Epithelial cell of esophagus (primary cell): ENCODE data around the gene SCN1A.
"Not testable (repeated sequence)": the region's sequence is repeated elsewhere in the genome, so short reads cannot be mapped to it uniquely, and the experiment has no call there.

Source experiments
- DNase-seq: peaks from one replicate; pipeline ENCODE4 v3.0.0; 2010; ENCODE audit warnings: low read depth
- H3K4me3 ChIP-seq: 2 replicates; pipeline ENCODE4 v1.5.1; 2011; ENCODE audit warnings: mild to moderate bottlenecking, low read length, control low read depth
- CTCF ChIP-seq: IDR thresholded peaks from 2 replicates; pipeline ENCODE4 v1.5.1; 2011; ENCODE audit warnings: low read depth, mild to moderate bottlenecking, low read length, control low read depth, inconsistent platforms; ENCODE audit not compliant: insufficient read depth; ENCODE audit errors: missing control alignments

SCN1A gene

GRCh38 chr2:166104084-166104483, 23.7 kb downstream of the SCN1A start:
- DNase-seq: no peak
- H3K4me3 ChIP-seq: no peak overlapping the region
- no peak for TF ChIP-seq CTCF

GRCh38 chr2:166103277-166103676, 24.5 kb downstream of the SCN1A start:
- H3K4me3 ChIP-seq, DNase-seq: not testable (repeated sequence)

- TF ChIP-seq CTCF: no peak
- no peak for DNase-seq
- no peak overlapping the region for H3K4me3 ChIP-seq
Observed at GRCh38 chr2:166094325-166094724, 33.5 kb downstream of the SCN1A start.

- DNase-seq: peak; percentile 45
- TF ChIP-seq CTCF: no peak
- no peak overlapping the region for H3K4me3 ChIP-seq
Observed at GRCh38 chr2:166092889-166093288, 34.9 kb downstream of the SCN1A start.

GRCh38 chr2:166091439-166091838, 36.4 kb downstream of the SCN1A start:
- H3K4me3 ChIP-seq: no peak overlapping the region
- no peak for TF ChIP-seq CTCF
- DNase-seq: no peak

- no peak for TF ChIP-seq CTCF
- H3K4me3 ChIP-seq: no peak overlapping the region
- no peak for DNase-seq
Observed at GRCh38 chr2:166090908-166091307, 36.9 kb downstream of the SCN1A start.

GRCh38 chr2:166090346-166090745, 37.5 kb downstream of the SCN1A start:
- no peak overlapping the region for H3K4me3 ChIP-seq
- no peak for DNase-seq
- no peak for TF ChIP-seq CTCF

- DNase-seq: no peak
- no peak for TF ChIP-seq CTCF
- H3K4me3 ChIP-seq: no peak overlapping the region
Observed at GRCh38 chr2:166088634-166089033, 39.2 kb downstream of the SCN1A start.
